Calu3 (cell line): ENCODE measurements around the gene TCF7L2. TPM values are rescaled to one million over a fixed set of nuclear protein-coding genes. Genes with fewer than 3 reads are reported as not detected.

Source experiments
- BruUV-seq: library from RNA; stranded (reverse); fragments of 400-500 nt; replicated peaks from 2 replicates; lab custom pipeline; 2021; lab: Mats Ljungman, UMichigan
- CTCF ChIA-PET: fragments of 300-600 bp; sonication (Branson Sonifier 250); formaldehyde crosslinking; loops from one replicate; lab custom pipeline; 2022; ENCODE audit warnings: antibody characterized with exemption; lab: Charles Lee
- DNase-seq: peaks from one replicate; pipeline ENCODE4 v3.0.0; 2022
- H3K27ac Mint-ChIP-seq: one replicate; pipeline ENCODE4 v1.8.0; 2022; ENCODE audit warnings: mixed read lengths; ENCODE audit not compliant: unreplicated experiment
- H3K27me3 Mint-ChIP-seq: one replicate; pipeline ENCODE4 v1.8.0; 2022; ENCODE audit warnings: mixed read lengths; ENCODE audit not compliant: unreplicated experiment
- H3K36me3 Mint-ChIP-seq: one replicate; pipeline ENCODE4 v1.8.0; 2022; ENCODE audit warnings: mild to moderate bottlenecking, moderate library complexity, mixed read lengths; ENCODE audit not compliant: insufficient read depth, unreplicated experiment
- H3K4me1 Mint-ChIP-seq: one replicate; pipeline ENCODE4 v1.8.0; 2022; ENCODE audit warnings: mild to moderate bottlenecking, low read depth, mixed read lengths; ENCODE audit not compliant: unreplicated experiment
- H3K4me3 Mint-ChIP-seq: one replicate; pipeline ENCODE4 v1.8.0; 2022; ENCODE audit warnings: mild to moderate bottlenecking, low read depth, moderate library complexity, mixed read lengths; ENCODE audit not compliant: unreplicated experiment
- H3K9me3 Mint-ChIP-seq: one replicate; pipeline ENCODE4 v1.8.0; 2022; ENCODE audit warnings: low read depth, mixed read lengths; ENCODE audit not compliant: unreplicated experiment
- CTCF ChIP-seq: fragments of 200-600 bp; IDR thresholded peaks from one replicate; pipeline ENCODE4 v1.8.0; 2022; ENCODE audit warnings: antibody characterized with exemption; ENCODE audit not compliant: unreplicated experiment
- intact Hi-C: fragments of 100-400 bp; cut with micrococcal nuclease; formaldehyde crosslinking; loops from one replicate; pipeline ENCODE4 v1.10.0; 2022; ENCODE audit not compliant: unreplicated experiment
- total RNA-seq: library from RNA; stranded (reverse); gene quantifications from 2 replicates; pipeline ENCODE4 v1.2.3, GENCODE V29; 2022

TCF7L2 gene
- total RNA-seq, 1 experiment from 2014 or later: 36.6 TPM

- Mint-ChIP-seq H3K27ac (no peak overlapping the region), H3K9me3 (no peaks in the 10 kb centered on the region), H3K36me3 (peaks cover 22% of the 10 kb centered on the region), H3K4me1 (peaks cover 32% of the 10 kb centered on the region), H3K27me3 (no peaks in the 10 kb centered on the region), H3K4me3 (no peak overlapping the region)
- CTCF ChIA-PET: no interaction called here
- BruUV-seq: no TSS peak
- DNase-seq: no peak
- no peak for TF ChIP-seq CTCF
- intact Hi-C loops: no loop called here
Observed at GRCh38 chr10:112967200-112967599, 17.2 kb downstream of the TCF7L2 start.

- no peak for TF ChIP-seq CTCF
- Mint-ChIP-seq H3K27me3 (no peaks in the 10 kb centered on the region), H3K4me3 (no peak overlapping the region), H3K4me1 (peaks cover 25% of the 10 kb centered on the region), H3K9me3 (no peaks in the 10 kb centered on the region), H3K36me3 (peaks cover 21% of the 10 kb centered on the region), H3K27ac (no peak overlapping the region)
- DNase-seq: no peak
- CTCF ChIA-PET: no interaction called here
- intact Hi-C loops: no loop called here
- BruUV-seq: no TSS peak
Observed at GRCh38 chr10:112969131-112969530, 19.1 kb downstream of the TCF7L2 start.

- no TSS peak for BruUV-seq
- no peak overlapping the region for H3K4me3 Mint-ChIP-seq
Observed at GRCh38 chr10:112969542-112969941, 19.5 kb downstream of the TCF7L2 start.

GRCh38 chr10:112970021-112970420 is 20.0 kb downstream of the TCF7L2 start:
- no peak for DNase-seq
- no peak for TF ChIP-seq CTCF
- intact Hi-C loops: no loop called here
- CTCF ChIA-PET: interaction anchor here (1.6 kb wide), 1 partner anchor 10 kb away, joined by 3 read pairs; no protein-coding TSS in a partner anchor
- Mint-ChIP-seq H3K4me3 (no peak overlapping the region), H3K36me3 (peaks cover 18% of the 10 kb centered on the region), H3K27ac (no peak overlapping the region), H3K9me3 (no peaks in the 10 kb centered on the region), H3K27me3 (no peaks in the 10 kb centered on the region), H3K4me1 (peaks cover 16% of the 10 kb centered on the region)
- BruUV-seq: no TSS peak

More at GRCh38 chr10:112969542-112969941, 19.5 kb downstream of the TCF7L2 start:
- H3K4me1 Mint-ChIP-seq: peaks cover 21% of the 10 kb centered on the region
- H3K27ac Mint-ChIP-seq: no peak overlapping the region
- H3K9me3 Mint-ChIP-seq: no peaks in the 10 kb centered on the region
- CTCF ChIA-PET: interaction anchor here (1.6 kb wide), 1 partner anchor 10 kb away, joined by 3 read pairs; no protein-coding TSS in a partner anchor
- no peak for TF ChIP-seq CTCF
- intact Hi-C loops: no loop called here
- peaks cover 21% of the 10 kb centered on the region for H3K36me3 Mint-ChIP-seq
- no peak for DNase-seq
- H3K27me3 Mint-ChIP-seq: no peaks in the 10 kb centered on the region
